ENCODE data around the gene MLF2. TPM values are rescaled to one million over a fixed set of nuclear protein-coding genes. Genes with fewer than 3 reads are reported as not detected.

The MLF2 gene
- total and polyA plus RNA-seq, 2 of the 13 experiments (the other 11 are each of a cell fraction or from before 2014, with no cell fraction given): 88.1 to 167 TPM

DNA sequence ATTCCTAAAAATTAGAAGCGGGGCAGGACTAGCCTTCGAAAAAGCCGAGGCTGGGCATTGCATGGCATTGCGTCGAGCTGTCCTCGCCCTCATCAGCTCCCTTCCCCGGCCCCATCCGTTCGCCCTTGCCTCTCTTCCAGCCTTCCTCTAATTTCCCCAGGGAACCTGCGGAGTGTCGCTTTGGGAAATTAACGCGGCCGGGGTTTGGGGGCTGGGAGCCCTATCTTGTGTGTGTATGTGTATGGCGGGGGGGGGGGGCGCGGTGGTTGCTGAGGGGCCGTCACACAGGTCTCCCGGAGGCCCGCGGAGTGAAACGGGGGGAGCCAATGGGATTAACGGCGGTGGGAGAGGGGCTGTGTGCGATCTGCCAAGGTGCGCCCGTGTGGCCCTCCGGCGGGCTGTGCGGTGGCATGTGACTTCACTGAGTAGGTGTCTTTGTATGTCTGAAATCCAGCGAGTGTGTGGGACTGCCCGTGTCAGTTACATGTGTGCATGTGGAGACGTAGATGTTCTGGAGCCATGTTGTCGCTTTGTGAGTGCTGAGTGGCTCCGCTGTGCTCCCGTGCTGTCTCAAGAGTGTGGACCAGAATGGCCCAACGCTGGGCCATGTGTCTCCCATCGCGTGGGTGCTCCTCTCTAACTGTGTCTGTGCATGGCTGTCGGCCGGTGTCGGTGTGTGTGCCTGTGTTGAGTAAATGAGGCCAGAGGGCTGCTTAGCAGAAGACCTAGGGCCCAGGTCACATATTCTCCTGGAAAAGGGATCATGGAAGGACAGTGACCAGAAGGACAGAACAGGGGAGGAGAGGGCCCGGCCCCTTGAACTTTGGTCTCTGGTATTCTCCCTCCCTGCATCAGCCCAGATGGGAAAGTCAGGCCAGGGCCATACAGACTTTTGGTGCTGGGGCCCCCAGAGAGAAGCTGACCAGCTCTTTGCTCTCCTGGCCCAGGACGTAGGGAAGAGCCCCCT, 14.7 kb upstream of the MLF2 start (continued):
- TF ChIP-seq ZFP90 (CRISPR knock-in tag; IDR thresholded peaks at IDR 0.05; ENCODE audit: borderline replicate concordance): no peak; the same call in 1 of the 2 replicates
- TF ChIP-seq EHMT2 (IDR thresholded peaks at IDR 0.05; ENCODE audit: borderline replicate concordance, low read depth, low read length): no peak
- TF ChIP-seq, protein P1, sequence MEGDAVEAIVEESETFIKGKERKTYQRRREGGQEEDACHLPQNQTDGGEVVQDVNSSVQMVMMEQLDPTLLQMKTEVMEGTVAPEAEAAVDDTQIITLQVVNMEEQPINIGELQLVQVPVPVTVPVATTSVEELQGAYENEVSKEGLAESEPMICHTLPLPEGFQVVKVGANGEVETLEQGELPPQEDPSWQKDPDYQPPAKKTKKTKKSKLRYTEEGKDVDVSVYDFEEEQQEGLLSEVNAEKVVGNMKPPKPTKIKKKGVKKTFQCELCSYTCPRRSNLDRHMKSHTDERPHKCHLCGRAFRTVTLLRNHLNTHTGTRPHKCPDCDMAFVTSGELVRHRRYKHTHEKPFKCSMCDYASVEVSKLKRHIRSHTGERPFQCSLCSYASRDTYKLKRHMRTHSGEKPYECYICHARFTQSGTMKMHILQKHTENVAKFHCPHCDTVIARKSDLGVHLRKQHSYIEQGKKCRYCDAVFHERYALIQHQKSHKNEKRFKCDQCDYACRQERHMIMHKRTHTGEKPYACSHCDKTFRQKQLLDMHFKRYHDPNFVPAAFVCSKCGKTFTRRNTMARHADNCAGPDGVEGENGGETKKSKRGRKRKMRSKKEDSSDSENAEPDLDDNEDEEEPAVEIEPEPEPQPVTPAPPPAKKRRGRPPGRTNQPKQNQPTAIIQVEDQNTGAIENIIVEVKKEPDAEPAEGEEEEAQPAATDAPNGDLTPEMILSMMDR (CRISPR knock-in tag; IDR thresholded peaks at IDR 0.05): peak; percentile 35; the same call in 1 of the 2 replicates
- no peak for TF ChIP-seq PRMT3 (CRISPR knock-in tag; IDR thresholded peaks at IDR 0.05; ENCODE audit: borderline replicate concordance, low read depth)
- no peak for TF ChIP-seq NFE2L2 (IDR thresholded peaks at IDR 0.05; ENCODE audit: low read length)
- TF ChIP-seq MIER3 (CRISPR knock-in tag; IDR thresholded peaks at IDR 0.05; ENCODE audit: borderline replicate concordance): 0 out of 2 replicates have a peak, but pooled peaks have one; percentile 17
- no peak for TF ChIP-seq ONECUT2 (CRISPR knock-in tag; IDR thresholded peaks at IDR 0.05)
- TF ChIP-seq, protein P2, sequence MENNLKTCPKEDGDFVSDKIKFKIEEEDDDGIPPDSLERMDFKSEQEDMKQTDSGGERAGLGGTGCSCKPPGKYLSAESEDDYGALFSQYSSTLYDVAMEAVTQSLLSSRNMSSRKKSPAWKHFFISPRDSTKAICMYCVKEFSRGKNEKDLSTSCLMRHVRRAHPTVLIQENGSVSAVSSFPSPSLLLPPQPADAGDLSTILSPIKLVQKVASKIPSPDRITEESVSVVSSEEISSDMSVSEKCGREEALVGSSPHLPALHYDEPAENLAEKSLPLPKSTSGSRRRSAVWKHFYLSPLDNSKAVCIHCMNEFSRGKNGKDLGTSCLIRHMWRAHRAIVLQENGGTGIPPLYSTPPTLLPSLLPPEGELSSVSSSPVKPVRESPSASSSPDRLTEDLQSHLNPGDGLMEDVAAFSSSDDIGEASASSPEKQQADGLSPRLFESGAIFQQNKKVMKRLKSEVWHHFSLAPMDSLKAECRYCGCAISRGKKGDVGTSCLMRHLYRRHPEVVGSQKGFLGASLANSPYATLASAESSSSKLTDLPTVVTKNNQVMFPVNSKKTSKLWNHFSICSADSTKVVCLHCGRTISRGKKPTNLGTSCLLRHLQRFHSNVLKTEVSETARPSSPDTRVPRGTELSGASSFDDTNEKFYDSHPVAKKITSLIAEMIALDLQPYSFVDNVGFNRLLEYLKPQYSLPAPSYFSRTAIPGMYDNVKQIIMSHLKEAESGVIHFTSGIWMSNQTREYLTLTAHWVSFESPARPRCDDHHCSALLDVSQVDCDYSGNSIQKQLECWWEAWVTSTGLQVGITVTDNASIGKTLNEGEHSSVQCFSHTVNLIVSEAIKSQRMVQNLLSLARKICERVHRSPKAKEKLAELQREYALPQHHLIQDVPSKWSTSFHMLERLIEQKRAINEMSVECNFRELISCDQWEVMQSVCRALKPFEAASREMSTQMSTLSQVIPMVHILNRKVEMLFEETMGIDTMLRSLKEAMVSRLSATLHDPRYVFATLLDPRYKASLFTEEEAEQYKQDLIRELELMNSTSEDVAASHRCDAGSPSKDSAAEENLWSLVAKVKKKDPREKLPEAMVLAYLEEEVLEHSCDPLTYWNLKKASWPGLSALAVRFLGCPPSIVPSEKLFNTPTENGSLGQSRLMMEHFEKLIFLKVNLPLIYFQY (CRISPR knock-in tag; IDR thresholded peaks at IDR 0.05; ENCODE audit: borderline replicate concordance): no peak
- TF ChIP-seq, protein P3, sequence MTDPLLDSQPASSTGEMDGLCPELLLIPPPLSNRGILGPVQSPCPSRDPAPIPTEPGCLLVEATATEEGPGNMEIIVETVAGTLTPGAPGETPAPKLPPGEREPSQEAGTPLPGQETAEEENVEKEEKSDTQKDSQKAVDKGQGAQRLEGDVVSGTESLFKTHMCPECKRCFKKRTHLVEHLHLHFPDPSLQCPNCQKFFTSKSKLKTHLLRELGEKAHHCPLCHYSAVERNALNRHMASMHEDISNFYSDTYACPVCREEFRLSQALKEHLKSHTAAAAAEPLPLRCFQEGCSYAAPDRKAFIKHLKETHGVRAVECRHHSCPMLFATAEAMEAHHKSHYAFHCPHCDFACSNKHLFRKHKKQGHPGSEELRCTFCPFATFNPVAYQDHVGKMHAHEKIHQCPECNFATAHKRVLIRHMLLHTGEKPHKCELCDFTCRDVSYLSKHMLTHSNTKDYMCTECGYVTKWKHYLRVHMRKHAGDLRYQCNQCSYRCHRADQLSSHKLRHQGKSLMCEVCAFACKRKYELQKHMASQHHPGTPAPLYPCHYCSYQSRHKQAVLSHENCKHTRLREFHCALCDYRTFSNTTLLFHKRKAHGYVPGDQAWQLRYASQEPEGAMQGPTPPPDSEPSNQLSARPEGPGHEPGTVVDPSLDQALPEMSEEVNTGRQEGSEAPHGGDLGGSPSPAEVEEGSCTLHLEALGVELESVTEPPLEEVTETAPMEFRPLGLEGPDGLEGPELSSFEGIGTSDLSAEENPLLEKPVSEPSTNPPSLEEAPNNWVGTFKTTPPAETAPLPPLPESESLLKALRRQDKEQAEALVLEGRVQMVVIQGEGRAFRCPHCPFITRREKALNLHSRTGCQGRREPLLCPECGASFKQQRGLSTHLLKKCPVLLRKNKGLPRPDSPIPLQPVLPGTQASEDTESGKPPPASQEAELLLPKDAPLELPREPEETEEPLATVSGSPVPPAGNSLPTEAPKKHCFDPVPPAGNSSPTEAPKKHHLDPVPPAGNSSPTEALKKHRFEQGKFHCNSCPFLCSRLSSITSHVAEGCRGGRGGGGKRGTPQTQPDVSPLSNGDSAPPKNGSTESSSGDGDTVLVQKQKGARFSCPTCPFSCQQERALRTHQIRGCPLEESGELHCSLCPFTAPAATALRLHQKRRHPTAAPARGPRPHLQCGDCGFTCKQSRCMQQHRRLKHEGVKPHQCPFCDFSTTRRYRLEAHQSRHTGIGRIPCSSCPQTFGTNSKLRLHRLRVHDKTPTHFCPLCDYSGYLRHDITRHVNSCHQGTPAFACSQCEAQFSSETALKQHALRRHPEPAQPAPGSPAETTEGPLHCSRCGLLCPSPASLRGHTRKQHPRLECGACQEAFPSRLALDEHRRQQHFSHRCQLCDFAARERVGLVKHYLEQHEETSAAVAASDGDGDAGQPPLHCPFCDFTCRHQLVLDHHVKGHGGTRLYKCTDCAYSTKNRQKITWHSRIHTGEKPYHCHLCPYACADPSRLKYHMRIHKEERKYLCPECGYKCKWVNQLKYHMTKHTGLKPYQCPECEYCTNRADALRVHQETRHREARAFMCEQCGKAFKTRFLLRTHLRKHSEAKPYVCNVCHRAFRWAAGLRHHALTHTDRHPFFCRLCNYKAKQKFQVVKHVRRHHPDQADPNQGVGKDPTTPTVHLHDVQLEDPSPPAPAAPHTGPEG (CRISPR knock-in tag; IDR thresholded peaks at IDR 0.05): no peak; the same call in 1 of the 2 replicates
- TF ChIP-seq ZNF124 (CRISPR knock-in tag; IDR thresholded peaks at IDR 0.05): no peak
- TF ChIP-seq, protein P4, sequence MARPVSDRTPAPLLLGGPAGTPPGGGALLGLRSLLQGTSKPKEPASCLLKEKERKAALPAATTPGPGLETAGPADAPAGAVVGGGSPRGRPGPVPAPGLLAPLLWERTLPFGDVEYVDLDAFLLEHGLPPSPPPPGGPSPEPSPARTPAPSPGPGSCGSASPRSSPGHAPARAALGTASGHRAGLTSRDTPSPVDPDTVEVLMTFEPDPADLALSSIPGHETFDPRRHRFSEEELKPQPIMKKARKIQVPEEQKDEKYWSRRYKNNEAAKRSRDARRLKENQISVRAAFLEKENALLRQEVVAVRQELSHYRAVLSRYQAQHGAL (CRISPR knock-in tag; IDR thresholded peaks at IDR 0.05; ENCODE audit: not compliant biosample characterization): no peak
- peak; percentile 85 for TF ChIP-seq RXRA (CRISPR knock-in tag; IDR thresholded peaks at IDR 0.05)
- no peak for TF ChIP-seq ZNF816 (CRISPR knock-in tag; IDR thresholded peaks at IDR 0.05; ENCODE audit: borderline replicate concordance)
- TF ChIP-seq, protein P5, sequence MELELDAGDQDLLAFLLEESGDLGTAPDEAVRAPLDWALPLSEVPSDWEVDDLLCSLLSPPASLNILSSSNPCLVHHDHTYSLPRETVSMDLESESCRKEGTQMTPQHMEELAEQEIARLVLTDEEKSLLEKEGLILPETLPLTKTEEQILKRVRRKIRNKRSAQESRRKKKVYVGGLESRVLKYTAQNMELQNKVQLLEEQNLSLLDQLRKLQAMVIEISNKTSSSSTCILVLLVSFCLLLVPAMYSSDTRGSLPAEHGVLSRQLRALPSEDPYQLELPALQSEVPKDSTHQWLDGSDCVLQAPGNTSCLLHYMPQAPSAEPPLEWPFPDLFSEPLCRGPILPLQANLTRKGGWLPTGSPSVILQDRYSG (CRISPR knock-in tag; IDR thresholded peaks at IDR 0.05): no peak
